Astrocyte (in vitro differentiated cells and primary cell): ENCODE results near the gene CHRNB2.

Experiments used
- EZH2 ChIP-seq: IDR thresholded peaks from 2 replicates; pipeline ENCODE4 v1.6.1; 2012; ENCODE audit warnings: mild to moderate bottlenecking, low read length, inconsistent platforms; ENCODE audit not compliant: insufficient read depth
- TF ChIP-seq, protein P1 (sequence below): IDR thresholded peaks from 2 replicates; pipeline ENCODE4 v1.5.1; 2011; ENCODE audit warnings: low read depth, mild to moderate bottlenecking, inconsistent platforms, low read length, moderate library complexity; ENCODE audit not compliant: insufficient read depth

DNA sequence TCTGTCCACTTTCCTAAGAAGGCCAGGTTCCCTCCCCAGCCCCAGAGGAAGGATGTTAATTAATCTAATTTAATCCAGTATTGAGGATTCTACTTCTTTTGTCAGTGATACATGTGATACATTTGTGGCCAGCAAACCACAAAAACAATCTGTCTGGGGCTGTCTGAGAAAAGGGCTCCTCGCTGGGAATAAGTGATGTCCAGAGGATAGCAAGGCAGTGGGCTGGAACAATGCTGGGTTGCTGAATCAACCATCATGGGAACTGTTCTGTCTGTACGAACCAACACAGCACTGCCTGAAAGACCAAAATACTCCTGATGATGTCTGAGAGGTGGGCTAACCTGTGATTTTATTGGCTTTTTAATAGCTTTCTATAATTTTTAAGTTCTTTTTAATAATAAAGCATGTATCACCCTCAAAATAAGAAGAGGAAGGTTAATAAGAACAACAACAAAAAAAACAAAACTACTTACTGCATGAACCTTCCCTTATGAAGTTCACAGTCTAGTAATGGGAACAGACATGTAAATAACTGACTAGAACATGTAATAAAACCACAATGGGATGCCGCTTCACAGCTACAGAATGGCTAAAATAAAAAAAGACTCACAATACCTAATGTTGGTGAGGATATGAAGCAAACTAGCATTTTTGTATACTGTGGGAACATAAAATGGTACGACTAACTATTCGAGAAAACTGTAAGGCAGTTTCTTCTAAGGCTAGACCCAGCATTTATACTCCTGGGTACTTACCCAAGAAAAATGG lies 51.8 kb downstream of the CHRNB2 start:
- TF ChIP-seq, protein P1, sequence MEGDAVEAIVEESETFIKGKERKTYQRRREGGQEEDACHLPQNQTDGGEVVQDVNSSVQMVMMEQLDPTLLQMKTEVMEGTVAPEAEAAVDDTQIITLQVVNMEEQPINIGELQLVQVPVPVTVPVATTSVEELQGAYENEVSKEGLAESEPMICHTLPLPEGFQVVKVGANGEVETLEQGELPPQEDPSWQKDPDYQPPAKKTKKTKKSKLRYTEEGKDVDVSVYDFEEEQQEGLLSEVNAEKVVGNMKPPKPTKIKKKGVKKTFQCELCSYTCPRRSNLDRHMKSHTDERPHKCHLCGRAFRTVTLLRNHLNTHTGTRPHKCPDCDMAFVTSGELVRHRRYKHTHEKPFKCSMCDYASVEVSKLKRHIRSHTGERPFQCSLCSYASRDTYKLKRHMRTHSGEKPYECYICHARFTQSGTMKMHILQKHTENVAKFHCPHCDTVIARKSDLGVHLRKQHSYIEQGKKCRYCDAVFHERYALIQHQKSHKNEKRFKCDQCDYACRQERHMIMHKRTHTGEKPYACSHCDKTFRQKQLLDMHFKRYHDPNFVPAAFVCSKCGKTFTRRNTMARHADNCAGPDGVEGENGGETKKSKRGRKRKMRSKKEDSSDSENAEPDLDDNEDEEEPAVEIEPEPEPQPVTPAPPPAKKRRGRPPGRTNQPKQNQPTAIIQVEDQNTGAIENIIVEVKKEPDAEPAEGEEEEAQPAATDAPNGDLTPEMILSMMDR: no peak
- no peak for TF ChIP-seq EZH2
